CD4-positive, alpha-beta T cell treated with Interleukin-4 for 4 hours (primary cell): ENCODE data around the gene CYRIA.

ENCODE experiments used
- DNase-seq: peaks from one replicate; pipeline ENCODE4 v3.0.0-alpha.2; 2020

Gene CYRIA

GRCh38 chr2:16665748-16666448 lies at the start of gene CYRIA:
CYRIA (minus strand) TSS chr2:16665834; CDS start chr2:16588119, 77,715 bp downstream.
- DNase-seq, result peak; percentile 8

DNA sequence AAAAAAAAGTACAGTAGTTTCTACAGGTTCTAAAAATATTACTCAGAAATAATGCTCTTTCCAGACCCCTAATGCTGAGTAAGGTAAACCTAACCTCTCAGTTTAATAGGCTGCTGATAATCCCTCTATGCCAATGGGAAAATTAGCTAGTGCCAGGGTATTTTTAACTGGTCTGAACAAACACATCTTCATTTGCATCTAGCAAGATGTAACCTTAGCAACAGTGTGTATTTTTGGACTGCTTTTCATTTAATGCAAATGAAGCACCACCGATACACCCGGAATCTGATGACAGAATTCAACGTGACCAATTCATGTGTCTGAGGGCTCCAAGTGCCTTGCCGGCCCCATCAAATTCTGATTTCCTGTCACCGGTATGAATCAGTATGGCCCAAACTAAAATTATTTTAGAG lies 47.4 kb upstream of the CYRIA start:
- no peak for DNase-seq

DNA sequence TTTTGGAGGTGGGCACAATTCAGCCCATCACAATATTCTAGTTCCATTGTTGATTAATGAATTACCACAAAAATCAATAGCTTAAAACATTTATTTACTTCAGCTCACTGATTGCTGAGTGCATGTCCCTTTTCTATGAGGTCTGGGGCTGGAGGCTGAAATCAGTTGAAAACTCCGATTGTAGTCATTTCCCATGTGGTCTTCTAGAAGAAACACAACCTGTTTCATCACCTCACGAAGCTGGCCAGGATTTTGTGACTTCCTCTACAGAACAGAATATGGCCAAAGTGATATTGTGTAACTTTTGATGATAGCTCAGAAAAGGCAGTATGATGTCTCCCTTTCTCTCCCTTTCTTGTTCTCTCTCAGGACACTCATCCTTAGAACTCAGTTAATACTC lies 44.1 kb upstream of the CYRIA start:
- no peak for DNase-seq

DNA sequence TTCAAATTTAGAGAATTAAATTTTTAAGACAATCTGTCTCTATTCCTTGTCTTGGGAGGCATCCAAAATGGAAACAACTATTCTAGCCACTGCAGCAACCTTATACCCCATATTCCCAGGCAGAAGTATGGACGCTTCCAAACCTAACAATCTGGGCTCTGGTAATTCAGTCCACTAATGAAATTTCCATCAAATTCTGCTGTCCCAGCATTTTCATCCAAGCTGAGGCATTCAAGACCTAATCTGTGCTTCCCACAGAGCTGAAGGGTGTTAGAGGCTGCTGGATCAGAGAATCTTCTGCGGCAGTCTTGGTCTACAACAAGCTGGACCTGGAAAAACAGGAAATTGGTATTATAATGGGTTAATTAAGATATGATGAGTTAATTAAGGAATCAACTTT lies 42.5 kb upstream of the CYRIA start:
- DNase-seq, result no peak

- no peak for DNase-seq
These were observed 41.5 kb upstream of the CYRIA start for GRCh38 chr2:16707014-16707623.

DNA sequence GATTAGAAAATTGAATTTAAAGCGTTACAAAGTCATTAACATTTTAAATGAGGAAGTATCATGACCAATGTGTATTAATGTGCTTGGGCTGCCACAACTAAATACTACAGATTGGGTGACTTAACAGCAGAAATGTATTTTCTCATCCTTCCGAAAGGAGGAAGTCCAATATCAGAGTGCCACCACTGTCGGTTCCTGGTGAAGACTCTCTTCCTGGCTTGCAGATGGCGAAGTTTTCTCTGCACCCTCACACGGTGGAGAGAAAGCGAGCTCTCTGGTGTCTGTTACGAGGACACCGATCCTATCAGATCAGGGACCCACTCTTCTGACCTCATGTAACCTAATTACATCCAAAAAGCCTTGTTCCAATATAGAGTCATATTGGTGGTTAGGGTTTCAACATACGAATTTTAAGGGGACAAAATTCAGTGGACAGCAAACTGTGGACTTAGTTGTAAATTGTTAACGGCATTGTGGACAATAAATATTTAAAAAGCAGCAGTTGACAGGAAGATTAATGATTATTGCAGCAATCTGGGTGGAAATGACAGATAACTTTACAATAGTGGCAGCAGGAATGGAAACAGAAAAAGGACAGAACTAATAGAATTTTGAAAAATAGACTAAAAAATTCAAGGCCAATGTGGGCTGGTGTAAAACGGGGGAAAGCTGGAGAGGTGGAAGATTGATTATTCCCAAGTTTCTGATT lies 35.1 kb upstream of the CYRIA start:
- no peak for DNase-seq

DNA sequence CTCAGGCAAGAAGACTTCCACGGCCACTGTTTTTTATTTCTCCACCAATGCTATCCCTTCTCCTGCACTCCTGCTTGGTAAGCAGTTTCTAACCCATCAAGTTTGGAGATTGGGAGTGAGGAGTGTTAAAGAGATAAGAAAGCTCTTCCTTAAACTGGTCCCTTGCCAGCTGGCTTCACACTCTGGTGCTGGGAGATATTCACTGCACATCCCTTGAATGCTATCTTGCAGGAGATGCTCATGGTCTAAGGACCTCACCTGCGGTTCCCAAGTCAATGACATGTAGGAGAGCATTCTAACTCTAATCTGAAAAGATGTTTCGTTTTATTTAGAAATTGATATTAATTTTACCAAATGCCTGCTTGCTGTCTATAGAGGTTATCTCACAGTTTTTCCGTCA lies 28.2 kb upstream of the CYRIA start:
- no peak for DNase-seq

GRCh38 chr2:16691261-16691660 lies 25.6 kb upstream of the CYRIA start:
- no peak for DNase-seq

GRCh38 chr2:16687955-16688354 lies 22.3 kb upstream of the CYRIA start:
- DNase-seq, result no peak

GRCh38 chr2:16687222-16687621 lies 21.6 kb upstream of the CYRIA start:
- DNase-seq, result no peak

GRCh38 chr2:16686641-16687040 lies 21.0 kb upstream of the CYRIA start:
- DNase-seq, result no peak

- DNase-seq, result no peak
These were observed 19.7 kb upstream of the CYRIA start for GRCh38 chr2:16685340-16685715.

DNA sequence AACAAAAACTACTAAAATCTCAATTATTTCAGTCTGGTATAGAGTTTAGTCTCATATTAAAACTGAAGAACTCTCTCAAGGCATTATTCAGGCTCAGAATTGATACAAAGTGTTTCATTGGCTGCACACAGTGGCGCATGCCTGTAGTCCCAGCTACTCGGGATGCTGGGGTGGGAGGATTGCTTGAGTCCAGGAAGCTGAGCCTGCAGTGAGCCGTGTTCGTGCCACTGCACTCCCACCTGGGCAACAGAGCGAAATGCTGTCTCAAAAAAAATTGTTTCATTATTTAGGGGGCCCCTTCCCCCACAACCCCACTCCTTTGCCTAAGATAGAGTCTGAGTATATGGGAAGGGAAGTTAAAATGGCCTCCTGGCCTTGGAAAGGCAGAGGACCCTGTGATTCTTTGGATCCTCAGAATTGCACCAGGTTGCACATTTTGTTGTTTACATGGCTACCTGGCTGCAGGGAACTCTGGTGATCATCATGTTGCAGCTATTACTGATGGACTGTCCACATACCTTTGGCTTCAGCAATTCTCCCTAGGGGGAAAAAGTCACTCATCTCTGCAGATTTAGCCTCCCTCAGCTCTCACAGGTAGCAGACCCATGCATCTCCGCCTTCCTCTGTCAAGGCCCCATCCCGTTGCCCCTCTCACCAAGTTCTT lies 19.2 kb upstream of the CYRIA start:
- no peak for DNase-seq

- DNase-seq, result no peak
These were observed 17.9 kb upstream of the CYRIA start for GRCh38 chr2:16683576-16683975.

DNA sequence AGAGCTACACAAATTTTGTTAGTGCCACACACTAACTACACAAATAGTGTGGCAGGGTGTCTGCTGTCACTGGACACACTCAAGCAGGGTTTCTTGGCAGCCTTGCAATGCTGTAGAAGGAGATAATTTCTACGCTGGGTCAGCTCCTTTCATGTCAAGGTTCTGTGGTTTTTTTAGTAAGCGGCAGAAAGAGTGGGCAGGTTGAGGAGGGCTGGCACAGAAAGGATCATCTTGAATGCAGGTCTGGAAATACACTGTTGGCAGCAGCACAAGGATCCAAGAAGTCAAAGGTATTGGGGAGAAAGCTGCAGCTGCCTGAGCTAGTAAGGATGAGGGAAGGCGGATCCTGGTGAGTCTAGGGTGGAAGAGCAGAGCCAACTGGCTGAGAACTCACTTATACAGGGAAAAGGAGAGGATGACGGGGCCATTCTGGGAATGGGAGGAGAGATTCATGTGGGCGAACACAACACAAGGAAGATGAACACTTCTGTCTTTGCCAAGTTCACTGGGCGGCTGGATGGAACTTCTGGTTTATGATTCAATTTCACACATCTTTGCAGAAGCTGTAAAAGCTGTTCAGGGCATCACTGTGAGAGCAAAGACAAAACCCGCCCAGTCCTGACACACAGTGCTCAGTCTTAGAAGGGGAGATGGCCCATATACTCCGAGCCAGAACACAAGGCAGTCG lies 16.9 kb upstream of the CYRIA start:
- DNase-seq, result no peak

GRCh38 chr2:16680781-16681180 lies 15.1 kb upstream of the CYRIA start:
- no peak for DNase-seq

DNA sequence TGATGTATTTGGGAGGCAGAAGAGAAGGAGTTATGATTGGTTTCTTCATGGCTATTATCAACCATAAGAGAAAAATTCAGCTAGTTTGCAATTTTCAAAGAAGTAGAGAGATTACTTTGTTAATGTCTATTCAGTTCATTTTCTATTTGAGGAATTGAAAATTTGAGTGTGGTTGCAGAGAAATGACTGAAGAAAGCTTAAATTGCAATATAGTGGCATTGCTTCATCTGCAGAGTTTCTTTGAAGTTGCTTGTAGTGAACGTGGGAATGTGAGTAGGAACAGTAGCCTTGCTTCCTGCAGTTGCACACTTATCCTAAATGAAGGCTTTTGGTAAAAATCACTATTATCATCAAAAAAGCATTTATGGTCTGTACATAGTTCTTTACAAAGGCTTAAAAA lies 14.7 kb upstream of the CYRIA start:
- DNase-seq, result no peak

- no peak for DNase-seq
These were observed 13.3 kb upstream of the CYRIA start for GRCh38 chr2:16678964-16679363.

GRCh38 chr2:16677875-16678274 lies 12.2 kb upstream of the CYRIA start:
- DNase-seq, result no peak

DNA sequence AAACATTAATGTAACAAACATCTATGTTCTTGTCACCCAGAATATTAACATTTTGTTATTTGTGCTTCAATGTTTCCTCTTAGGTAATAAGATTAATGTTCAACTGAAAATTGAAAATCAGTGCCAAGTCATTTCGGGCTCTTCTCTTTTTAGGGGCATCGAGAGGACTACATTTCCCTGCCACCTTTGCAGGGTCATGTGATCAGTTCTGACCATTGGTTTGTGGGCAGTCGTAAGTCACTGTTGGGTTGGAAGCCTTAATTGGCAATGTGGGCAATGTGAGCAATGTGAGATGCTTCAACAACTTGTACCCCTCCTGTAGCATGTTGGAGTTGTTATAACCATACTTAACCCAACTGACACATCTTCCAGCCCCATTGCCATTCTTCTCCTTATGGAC lies 10.1 kb upstream of the CYRIA start:
- DNase-seq, result no peak

GRCh38 chr2:16674154-16674553 lies 8.5 kb upstream of the CYRIA start:
- no peak for DNase-seq

DNA sequence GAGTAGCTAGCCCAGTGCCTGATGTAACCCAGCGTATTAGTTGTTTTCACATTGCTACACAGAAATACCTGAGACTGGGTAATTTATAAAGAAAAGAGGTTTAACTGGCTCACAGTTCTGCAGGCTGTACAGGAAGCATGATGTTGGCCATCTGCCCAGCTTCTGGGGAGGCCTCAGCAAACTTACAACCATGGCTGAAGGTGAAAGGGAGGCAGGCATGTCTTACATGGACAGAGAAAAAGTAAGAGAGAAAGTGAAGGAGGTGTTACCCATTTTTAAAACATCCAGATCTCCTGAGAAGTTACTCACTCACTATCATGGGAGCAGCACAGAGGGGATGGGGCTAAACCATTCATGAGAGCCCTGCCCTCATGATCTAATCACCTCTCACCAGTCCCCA lies 6.1 kb upstream of the CYRIA start:
- no peak for DNase-seq

DNA sequence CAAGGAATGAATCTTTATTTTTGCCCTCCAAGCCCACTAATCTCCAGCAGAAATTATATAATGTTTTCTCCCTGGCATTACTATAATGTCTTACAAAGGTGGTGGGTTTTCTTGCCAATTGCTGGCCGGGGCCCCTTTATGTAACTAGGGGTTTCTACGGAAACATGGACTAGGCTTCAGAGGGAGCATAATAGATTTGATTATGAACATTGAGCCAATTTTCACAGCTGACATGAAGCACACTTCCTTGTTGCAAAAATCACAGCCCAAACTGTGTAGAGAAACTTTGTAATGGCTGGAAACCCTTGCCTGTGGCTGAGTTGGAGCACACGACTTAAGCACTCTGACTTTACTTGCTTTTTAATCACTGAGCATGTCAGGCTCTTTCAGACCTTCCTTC lies 3.8 kb upstream of the CYRIA start:
- no peak for DNase-seq
